ENCODE measurements around the gene GPX4. TPM values are rescaled to one million over a fixed set of nuclear protein-coding genes. Genes with fewer than 3 reads are reported as not detected.

GPX4 gene
- total RNA-seq, 3 donors from 2014 or later, result 148 to 165 (median 162) TPM

DNA sequence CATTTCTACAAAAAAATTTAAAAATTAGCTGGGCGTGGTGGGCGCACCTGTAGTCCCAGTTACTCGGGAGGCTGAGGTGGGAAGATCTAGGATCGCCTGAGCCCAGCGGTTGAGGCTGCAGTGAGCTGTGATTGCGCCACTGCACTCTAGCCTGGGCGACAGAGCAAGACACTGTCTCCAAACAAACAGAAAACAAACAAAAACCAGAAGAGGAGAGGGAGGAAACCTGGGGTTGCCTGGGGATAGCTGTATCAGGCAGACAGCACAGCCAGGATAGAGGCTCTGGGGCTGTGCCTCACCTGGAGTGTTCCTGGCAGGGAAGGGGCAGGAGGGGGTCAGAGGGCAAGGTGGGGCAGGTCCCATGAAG, 6.0 kb upstream of the GPX4 start:
- ATAC-seq (no peak), DNase-seq (no peak)
- Mint-ChIP-seq H3K4me3 (no peak overlapping the region), H3K4me1 (ENCODE audit: low read depth) (peaks cover 65% of the 10 kb centered on the region), H3K9me3 (no peaks in the 10 kb centered on the region), H3K27me3 (ENCODE audit: low read depth) (no peaks in the 10 kb centered on the region), H3K36me3 (ENCODE audit: insufficient read depth) (peaks cover 3% of the 10 kb centered on the region)

DNA sequence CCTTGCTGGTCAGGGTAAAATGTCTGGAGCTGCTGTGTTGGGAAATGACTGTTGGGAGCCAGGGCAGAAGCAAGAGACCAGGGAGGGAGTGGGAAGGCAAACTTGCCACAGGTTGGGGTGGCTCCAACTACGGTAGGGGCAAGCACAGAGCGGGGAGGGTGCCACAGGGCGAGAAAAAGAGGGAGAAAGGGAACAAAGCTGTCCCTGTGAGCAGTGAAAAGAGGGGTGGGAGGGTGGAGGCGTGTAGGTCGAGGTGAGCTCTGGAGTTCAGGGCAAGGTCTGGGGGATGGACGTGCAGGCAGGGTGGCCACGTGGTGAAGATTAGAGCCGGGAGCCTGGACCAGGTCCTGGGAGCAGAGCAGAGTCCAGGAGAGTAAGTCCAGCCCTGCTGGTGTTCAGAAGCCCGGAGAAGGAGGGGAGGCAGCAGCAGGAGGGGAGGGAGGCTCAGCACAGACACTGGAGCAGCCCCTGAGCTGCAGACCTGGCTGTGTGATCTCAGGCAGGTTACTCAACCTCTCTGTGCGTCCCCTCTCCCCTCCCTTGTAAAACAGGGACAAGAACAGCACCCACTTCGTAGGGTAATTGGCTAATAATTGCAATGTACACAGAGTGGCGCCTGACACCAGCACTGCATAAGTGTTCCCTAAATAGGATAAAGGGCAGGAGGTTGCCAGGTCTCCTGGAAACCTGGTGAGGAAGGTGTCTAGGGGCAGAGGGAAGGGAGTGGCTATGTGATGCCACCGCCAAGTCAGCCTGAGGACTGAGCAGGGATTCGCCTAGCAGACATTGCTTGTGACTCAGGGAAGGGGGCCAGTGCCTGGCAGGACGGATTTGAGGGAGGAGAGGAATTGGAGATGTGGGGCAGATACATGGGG, 5.4 kb upstream of the GPX4 start:
- ATAC-seq, result no peak
- peaks cover 3% of the 10 kb centered on the region for H3K36me3 Mint-ChIP-seq (ENCODE audit: insufficient read depth)
- no peaks in the 10 kb centered on the region for H3K27me3 Mint-ChIP-seq (ENCODE audit: low read depth)
- DNase-seq, result no peak
- H3K4me3 Mint-ChIP-seq, result no peak overlapping the region
- H3K4me1 Mint-ChIP-seq (ENCODE audit: low read depth), result peaks cover 65% of the 10 kb centered on the region
- no peaks in the 10 kb centered on the region for H3K9me3 Mint-ChIP-seq

DNA sequence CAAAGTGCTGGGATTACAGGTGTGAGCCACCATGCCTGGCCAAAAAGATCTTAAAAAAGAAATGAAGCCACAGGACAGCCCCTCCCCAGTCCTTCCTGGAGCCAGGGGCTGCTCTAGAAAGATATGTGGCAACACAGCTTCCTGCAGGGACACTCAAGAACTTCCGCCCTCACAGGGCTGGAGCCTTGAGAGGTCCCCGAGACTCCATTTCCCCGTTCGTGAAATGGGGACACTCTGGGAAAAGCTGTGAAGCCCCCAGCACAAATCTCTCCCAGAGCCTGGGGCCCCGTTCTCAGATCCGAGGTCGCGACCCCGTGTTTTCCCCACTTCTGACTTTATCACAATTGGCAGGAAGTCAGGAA, 2.5 kb upstream of the GPX4 start:
- no peaks in the 10 kb centered on the region for H3K9me3 Mint-ChIP-seq
- H3K4me1 Mint-ChIP-seq (ENCODE audit: low read depth), result peaks cover 53% of the 10 kb centered on the region
- no peaks in the 10 kb centered on the region for H3K27me3 Mint-ChIP-seq (ENCODE audit: low read depth)
- DNase-seq (no peak), ATAC-seq (no peak)
- no peaks in the 10 kb centered on the region for H3K36me3 Mint-ChIP-seq (ENCODE audit: insufficient read depth)
- H3K4me3 Mint-ChIP-seq, result no peak overlapping the region

DNA sequence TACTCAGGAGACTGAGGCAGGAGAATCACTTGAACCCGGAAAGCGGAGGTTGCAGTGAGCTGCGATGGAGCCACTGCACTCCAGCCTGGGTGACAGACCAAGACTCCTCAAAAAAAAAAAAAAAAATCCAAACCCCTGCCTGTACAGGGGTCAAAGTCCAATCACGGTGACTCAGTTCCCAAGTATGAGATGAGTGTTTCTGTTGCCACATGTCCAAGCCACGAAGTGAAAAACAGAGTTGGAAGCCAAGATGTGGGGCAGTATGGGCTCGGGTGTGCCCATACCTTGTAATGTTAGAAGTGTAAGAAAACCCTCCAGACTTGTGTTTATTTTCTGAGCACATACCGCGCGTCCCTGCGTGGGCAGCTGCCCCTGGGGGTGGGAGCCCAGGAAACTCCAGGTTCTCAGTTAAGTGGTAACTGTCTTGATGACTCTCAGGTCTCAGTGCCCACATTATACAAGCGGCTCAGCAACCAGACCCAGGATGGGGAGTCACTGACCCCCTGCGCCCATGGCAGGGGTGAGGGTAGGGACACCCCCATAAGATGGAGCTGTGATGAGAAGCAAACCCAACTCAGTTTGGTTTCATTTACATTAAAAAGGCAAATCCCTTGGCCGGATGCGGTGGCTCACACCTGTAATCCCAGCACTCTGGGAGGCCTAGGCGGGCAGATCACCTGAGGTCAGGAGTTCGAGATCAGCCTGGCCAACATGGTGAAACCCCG, 1.2 kb upstream of the GPX4 start:
- Mint-ChIP-seq H3K36me3 (ENCODE audit: insufficient read depth) (no peaks in the 10 kb centered on the region), H3K27me3 (ENCODE audit: low read depth) (no peaks in the 10 kb centered on the region), H3K4me1 (ENCODE audit: low read depth) (peaks cover 53% of the 10 kb centered on the region), H3K4me3 (peak overlapping the region; percentile 53), H3K9me3 (no peaks in the 10 kb centered on the region)
- ATAC-seq (peak; percentile 15 to 16), DNase-seq (peak; percentile 51)

DNA sequence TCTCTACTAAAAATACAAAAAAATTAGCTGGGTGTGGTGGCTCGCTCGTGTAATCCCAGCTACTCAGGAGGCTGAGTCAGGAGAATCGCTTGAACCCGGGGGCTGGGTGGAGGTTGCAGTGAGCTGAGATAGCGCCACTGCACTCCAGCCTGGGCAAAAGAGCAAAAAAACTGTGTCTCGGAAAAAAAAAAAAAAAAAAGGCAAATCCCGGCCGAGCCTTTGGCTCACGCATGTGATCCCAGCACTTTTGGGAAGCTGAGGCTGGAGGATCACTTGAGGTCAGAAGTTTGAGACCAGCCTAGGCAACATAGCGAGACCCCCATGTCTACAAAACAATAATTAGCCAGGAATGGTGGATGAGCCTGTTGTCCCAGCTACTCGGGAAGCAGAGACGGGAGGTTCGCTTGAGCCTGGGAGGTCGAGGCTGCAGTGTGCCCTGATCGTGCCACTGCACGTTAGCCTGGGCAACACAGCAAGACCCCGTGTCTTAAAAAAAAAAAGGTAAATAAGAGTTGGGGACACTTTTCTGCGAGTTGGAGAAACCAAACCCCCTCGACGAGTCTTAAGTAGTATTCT, 574 bp upstream of the GPX4 start:
- ATAC-seq, result no peak
- no peaks in the 10 kb centered on the region for H3K36me3 Mint-ChIP-seq (ENCODE audit: insufficient read depth)
- peaks cover 48% of the 10 kb centered on the region for H3K4me1 Mint-ChIP-seq (ENCODE audit: low read depth)

DNA sequence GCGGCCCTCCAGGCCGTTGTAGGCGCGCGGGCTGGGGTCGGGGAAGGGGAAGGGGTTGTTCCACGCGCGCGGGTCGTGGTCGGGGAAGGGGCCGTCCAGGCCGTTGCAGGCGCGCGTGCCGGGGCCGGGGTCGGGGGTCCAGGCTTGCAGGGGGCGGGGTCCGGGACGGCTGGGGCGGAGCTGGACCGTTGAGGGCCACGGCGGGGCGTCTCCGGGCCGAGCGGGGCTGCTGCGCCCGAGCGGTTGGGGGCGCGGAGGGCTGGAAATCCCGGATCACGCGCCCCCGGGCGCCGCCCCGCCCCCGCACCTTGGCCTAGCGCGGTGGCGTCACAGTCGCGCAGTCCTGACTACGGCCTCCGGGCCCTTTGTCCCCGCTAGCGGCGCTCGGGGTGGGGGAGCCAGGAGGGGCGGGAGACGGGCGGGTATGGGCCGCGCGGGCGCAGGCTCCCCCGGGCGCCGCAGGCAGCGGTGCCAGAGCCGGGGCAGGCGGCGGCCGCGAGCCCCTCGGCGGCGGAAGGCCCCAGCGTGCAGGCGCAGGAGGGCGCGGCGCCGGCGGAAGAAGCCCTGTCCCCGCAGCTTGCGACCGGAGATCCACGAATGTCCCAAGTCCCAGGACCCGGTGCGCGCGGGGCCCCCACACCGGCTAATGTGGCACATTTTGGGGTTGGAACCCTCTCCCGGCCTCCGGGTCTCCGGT, 665 bp downstream of the GPX4 start:
- ATAC-seq, result peak; percentile 46
- DNase-seq, result peak; percentile 68
- Mint-ChIP-seq H3K27me3 (ENCODE audit: low read depth) (no peaks in the 10 kb centered on the region), H3K4me3 (peak overlapping the region; percentile 74), H3K9me3 (no peaks in the 10 kb centered on the region), H3K4me1 (ENCODE audit: low read depth) (peaks cover 38% of the 10 kb centered on the region), H3K36me3 (ENCODE audit: insufficient read depth) (no peaks in the 10 kb centered on the region)

More for the DNA sequence above, 574 bp upstream of the GPX4 start:
- Mint-ChIP-seq H3K4me3 (peak overlapping the region; percentile 55), H3K27me3 (ENCODE audit: low read depth) (no peaks in the 10 kb centered on the region), H3K9me3 (no peaks in the 10 kb centered on the region)
- no peak for DNase-seq

DNA sequence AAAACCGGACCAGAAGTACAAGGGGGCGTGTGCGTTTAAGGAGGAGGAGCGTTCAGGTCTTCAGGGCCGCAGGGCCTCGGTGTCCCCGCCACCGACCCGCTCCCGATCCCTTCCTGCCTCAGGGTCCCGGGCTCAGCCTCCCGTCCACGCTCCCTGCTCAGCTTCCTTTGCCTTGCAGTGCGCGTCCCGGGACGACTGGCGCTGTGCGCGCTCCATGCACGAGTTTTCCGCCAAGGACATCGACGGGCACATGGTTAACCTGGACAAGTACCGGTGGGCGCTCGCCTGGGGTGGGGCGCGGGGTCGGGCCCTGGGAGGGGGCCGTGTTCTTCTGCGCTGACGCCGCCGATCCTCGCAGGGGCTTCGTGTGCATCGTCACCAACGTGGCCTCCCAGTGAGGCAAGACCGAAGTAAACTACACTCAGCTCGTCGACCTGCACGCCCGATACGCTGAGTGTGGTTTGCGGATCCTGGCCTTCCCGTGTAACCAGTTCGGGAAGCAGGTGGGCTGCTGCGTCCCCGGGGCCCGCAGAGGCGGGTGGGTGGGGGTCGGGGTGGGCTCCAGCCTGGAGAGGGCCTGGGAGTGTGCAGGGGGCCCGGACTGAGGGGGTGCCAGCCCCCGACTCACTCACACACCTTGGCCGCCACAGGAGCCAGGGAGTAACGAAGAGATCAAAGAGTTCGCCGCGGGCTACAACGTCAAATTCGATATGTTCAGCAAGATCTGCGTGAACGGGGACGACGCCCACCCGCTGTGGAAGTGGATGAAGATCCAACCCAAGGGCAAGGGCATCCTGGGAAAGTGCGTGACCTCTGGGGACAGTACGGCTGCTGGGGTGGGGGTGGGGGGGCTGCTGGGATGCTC, 1.4 kb downstream of the GPX4 start:
- Mint-ChIP-seq H3K4me3 (peak overlapping the region; percentile 74), H3K9me3 (no peaks in the 10 kb centered on the region), H3K27me3 (ENCODE audit: low read depth) (no peaks in the 10 kb centered on the region), H3K4me1 (ENCODE audit: low read depth) (peaks cover 33% of the 10 kb centered on the region), H3K36me3 (ENCODE audit: insufficient read depth) (peaks cover 2% of the 10 kb centered on the region)
- ATAC-seq, result peak in 1 of 2 donors; percentile 0
- no peak for DNase-seq

DNA sequence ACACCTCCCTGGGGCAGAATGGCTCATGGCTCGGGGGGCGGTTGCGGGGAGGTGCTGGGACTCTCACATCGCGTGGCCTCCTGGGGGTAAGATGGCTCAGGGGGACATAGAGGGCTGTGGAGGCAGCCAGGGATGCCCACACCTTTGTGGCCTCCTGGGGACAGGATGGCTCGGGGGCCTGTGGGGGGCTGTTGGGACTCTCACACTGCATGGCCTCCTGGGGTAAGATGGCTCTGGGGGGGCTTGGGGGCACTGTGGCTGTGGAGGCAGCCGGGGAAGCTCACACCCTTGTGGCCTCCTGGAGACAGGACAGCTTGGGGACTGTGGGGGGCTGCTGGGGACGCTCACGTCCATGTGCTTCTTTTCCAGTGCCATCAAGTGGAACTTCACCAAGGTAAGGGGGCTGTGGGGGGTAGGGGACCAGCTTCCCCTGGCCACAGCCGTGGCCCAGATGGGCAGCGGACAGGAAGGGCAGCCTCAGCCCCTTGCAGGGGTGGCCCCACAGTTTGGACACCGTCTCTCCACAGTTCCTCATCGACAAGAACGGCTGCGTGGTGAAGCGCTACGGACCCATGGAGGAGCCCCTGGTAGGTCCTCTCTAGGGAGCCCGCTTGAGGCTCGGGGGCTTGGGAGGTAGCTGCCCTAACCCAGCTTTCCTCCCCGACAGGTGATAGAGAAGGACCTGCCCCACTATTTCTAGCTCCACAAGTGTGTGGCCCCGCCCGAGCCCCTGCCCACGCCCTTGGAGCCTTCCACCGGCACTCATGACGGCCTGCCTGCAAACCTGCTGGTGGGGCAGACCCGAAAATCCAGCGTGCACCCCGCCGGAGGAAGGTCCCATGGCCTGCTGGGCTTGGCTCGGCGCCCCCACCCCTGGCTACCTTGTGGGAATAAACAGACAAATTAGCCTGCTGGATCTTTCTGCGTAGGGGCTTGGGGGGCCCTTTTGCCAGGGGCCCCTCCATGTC, 2.4 kb downstream of the GPX4 start:
- H3K4me1 Mint-ChIP-seq (ENCODE audit: low read depth), result peaks cover 31% of the 10 kb centered on the region
- H3K4me3 Mint-ChIP-seq, result peak overlapping the region; percentile 48
- H3K27me3 Mint-ChIP-seq (ENCODE audit: low read depth), result no peaks in the 10 kb centered on the region
- DNase-seq (no peak), ATAC-seq (no peak)
- H3K9me3 Mint-ChIP-seq, result no peaks in the 10 kb centered on the region
- H3K36me3 Mint-ChIP-seq (ENCODE audit: insufficient read depth), result peaks cover 2% of the 10 kb centered on the region

DNA sequence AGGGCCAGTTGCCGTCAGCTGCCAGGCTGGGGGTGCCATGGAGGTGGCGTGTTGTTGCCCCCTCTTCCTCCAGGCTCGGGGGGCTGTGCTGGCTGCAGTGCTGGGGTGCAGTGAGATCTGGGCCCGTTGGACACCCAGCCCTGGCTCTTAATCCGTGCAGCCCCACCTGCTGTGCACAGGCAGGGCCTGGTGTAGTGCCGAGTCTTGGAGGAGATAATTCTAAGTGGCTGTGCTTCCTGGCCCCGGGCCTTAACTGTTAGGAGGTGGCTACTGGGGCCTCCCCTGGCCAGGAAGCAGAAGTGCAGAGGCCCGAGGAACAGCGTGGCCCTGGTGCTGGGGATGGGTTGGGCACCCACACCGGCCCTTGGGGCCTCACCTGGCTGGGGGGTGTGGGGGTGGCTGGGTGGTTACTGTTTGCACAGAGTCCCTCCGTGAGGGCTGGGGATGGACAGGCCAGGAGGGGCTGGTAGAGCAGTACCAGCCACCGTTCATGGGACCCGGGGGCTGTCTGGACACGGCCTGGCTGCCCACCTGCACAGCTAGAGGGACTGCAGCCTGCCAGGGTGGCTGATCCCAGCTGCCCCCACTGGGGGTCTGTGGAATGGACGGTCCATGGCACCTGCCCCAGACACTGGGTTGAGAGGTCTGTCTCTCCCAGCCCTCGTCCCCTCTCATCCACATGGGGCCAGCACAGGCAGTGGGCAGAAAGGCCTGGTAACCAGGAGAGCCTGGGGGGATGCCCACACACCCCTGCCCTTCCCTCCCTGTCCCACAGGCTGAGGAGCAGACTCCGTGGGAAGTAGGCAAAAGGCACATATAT, 3.3 kb downstream of the GPX4 start:
- Mint-ChIP-seq H3K27me3 (ENCODE audit: low read depth) (no peaks in the 10 kb centered on the region), H3K36me3 (ENCODE audit: insufficient read depth) (peaks cover 2% of the 10 kb centered on the region), H3K4me3 (peak overlapping the region; percentile 40), H3K4me1 (ENCODE audit: low read depth) (peaks cover 22% of the 10 kb centered on the region), H3K9me3 (no peaks in the 10 kb centered on the region)
- no peak for DNase-seq
- no peak for ATAC-seq

DNA sequence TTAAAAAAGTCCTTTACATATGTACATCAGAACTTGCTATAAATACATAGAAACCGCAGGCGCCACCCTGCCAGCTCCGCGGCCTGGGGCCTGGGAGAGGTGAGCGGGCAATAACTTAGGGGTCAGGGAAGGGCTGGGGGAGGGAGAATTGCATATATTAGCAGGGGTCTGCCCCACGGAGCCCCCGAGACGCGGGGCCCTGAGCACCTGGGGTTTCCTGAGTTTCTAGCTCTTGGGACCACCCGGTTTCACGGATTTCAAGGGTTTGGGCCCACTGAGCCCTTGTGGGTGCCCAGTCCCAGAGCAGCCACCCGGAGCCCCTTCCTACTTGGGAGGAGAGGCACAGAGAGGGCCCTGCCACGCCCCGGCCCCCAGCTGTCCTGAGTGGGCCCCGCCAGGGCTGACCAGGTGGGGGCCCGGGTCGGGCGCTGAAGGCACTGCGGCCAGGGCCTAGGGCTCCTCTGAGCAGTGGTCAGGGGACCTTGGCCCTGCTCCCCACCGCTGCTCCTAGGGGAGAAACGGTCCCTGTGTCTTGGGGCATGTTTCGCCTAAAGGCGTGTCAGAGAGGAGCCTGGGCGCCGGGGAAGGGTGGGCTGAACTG, 4.0 kb downstream of the GPX4 start:
- Mint-ChIP-seq H3K36me3 (ENCODE audit: insufficient read depth) (peaks cover 2% of the 10 kb centered on the region), H3K9me3 (no peaks in the 10 kb centered on the region), H3K27me3 (ENCODE audit: low read depth) (no peaks in the 10 kb centered on the region), H3K4me3 (no peak overlapping the region), H3K4me1 (ENCODE audit: low read depth) (peaks cover 16% of the 10 kb centered on the region)
- no peak for ATAC-seq
- DNase-seq, result no peak

DNA sequence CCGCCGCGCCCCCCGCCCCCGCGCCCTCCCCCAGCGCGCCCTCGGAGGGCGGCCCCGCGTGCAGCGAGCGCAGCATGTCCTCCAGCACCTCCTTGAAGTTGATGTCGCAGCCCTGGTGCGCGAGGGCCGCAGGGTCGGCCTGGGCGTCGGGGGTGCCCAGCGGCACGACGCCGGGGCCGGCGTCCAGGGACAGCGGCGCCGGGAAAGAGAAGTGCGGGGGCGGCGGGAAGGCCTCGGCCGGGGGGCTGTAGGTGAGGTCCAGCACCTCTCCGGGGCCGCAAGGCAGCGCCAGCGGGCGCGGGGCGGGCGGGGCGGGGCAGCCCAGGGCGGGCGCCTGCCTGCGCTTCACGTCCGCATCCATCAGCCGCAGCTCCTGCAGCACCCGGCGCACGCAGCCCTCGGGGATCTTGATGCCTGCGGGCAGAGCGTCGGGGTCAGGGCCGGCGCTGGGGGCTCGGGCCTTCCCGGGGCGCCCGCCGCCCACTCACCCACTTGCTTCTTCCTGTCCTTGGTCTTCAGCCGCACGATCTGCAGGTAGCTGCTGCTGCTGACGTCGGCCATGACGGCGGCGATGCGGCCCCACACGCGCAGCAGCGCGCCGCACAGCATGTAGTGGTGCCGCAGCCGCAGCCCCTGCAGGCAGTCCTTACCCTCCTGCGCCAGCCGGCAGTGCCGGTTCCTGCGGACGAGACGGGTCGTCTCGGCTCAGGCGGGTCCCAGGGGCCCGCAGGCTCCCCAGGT, 4.7 kb downstream of the GPX4 start:
- no peaks in the 10 kb centered on the region for H3K9me3 Mint-ChIP-seq
- DNase-seq (no peak), ATAC-seq (no peak)
- H3K36me3 Mint-ChIP-seq (ENCODE audit: insufficient read depth), result peaks cover 2% of the 10 kb centered on the region
- peaks cover 9% of the 10 kb centered on the region for H3K4me1 Mint-ChIP-seq (ENCODE audit: low read depth)
- H3K4me3 Mint-ChIP-seq, result no peak overlapping the region
- H3K27me3 Mint-ChIP-seq (ENCODE audit: low read depth), result no peaks in the 10 kb centered on the region

Data from activated T-cell treated with anti-CD3 and anti-CD28 coated beads, Interleukin-2, amount 50 U/mL, for 4 hours (primary cell).